Superior temporal gyrus (tissue), 1 donor: ENCODE measurements around the gene COL28A1.
"Not testable (repeated sequence)": the region's sequence is repeated elsewhere in the genome, so short reads cannot be mapped to it uniquely, and the experiment has no call there.

Experiments
- DNase-seq: peaks from one replicate; pipeline ENCODE4 v3.0.0-alpha.2; 2016; ENCODE audit errors: extremely low spot score

Gene COL28A1

DNA sequence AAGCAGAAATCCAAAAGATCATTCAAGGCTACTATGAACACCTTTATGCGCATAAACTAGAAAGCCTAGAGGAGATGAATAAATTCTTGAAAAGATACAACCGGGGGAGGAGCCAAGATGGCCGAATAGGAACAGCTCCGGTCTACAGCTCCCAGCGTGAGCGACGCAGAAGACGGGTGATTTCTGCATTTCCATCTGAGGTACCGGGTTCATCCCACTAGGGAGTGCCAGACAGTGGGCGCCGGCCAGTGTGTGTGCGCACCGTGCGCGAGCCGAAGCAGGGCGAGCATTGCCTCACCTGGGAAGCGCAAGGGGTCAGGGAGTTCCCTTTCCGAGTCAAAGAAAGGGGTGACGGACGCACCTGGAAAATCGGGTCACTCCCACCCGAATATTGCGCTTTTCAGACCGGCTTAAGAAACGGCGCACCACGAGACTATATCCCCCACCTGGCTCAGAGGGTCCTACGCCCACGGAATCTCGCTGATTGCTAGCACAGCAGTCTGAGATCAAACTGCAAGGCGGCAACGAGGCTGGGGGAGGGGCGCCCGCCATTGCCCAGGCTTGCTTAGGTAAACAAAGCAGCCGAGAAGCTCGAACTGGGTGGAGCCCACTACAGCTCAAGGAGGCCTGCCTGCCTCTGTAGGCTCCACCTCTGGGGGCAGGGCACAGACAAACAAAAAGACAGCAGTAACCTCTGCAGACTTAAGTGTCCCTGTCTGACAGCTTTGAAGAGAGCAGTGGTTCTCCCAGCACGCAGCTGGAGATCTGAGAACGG, 70.5 kb downstream of the COL28A1 start:
- not testable (repeated sequence) for DNase-seq

DNA sequence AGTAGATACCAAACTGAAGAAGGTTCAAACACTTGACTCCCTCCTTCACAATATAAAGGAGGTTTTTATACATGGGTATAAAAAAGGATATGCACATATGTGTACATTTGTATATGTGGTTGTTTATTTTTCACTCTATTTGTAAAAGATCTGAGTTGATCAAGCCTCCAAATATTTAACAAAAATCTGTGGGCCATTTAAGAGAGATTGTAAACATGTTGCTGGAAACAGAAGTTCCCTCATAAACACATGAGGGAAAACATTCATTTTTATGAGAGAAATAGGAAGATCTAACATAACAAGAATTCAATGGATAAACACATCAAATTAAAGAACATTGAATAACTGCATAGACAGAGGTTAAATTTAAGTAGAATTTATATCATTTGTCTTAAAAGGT, 81.7 kb downstream of the COL28A1 start:
- DNase-seq: no peak

DNA sequence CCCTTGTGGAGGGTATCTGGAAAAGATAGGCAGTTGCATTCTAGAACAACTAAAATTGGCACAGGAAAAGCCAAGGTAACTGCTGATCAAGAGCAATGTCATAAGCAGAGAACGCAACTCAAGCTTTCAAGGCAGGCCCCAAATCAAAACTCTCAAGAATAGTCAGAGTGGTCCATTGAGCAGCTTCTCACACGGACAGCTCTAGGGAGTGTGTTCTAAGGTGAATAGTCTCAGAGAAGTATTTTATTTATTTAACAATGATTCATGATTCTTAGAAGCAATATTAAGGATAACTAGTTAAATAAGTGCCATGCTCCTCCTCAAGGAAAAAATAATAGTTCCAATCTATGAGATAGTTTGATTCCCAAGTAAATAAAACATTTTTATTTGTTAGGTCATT, 83.0 kb downstream of the COL28A1 start:
- DNase-seq: no peak

DNA sequence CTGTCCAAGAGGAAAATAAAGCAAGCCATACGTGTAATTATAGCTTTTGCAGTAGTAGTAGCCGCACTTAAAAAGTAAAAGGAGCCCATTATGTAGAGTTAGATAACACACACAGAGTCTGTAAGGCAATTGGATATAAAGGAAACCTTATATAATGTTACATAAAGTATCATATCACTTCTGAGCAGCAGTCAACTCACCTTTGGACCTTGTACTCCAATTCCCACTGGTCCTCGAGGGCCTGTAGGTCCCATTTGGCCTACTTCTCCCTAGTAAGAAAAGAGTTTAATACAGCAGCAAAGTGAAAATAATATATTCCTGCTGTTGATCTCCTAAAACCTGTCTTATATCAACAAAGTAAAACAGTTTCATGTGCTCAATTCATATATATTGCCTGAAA, 83.6 kb downstream of the COL28A1 start:
- no peak for DNase-seq

DNA sequence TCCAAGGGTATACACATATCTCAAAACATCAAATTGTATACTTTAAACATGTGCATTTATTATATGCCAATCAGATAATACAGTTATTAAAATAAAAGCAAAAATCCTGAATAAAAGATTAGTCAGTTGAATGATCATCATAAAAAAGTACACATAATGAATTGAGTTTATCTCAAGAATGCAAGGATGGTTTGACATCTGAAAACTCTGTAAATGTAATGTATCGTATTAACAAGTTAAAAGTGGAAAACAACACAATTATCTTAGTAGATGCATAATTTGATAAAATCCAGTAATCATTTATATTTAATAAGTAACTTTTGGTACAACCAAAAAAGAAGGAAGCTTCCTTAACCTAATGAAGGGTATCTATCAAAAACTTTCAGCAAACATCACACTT, 86.6 kb downstream of the COL28A1 start:
- DNase-seq: no peak

DNA sequence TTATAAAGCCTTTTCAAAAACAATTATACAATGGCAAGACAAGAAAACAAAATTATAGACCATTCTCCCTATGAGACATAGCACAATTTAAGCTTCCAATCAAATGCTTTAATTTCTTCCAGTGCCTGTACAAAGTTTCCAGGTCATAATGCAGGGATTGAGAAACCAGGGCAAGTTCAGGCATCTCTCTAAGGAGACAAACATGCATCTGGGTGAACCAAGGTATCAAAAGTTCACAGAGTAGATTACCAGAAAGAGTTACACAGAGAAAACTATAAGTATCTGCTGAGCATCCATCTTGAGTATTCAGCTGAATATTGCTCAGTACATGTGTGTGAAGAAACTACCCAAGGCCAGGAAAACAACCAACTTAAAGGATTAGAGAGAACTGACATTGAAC, 89.1 kb downstream of the COL28A1 start:
- DNase-seq: no peak

DNA sequence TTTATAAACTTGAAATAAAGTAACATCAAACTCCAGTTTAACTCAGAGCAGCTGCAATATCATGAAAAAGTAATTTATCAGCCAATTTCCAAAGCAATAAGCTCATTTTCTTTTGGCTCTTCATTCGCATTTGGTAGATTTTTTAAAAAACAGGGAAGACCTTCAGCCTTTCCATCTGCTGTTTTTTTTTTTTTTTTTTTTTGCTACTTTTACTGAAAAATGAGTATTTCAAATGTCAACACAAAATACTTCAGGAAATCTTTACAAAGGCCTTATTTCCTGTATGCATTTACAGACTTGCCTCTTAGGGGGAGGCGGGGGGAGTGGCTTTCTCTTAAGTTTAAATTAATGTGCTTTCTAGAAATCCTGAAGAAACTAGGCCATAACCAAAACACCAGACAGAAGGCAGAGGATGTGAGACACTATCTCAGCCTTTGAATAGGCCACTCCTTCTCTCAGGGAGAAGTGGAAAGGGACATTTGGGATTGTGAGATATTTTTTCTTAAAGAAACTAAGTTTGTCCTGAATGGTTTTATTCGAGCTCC, 91.8 kb downstream of the COL28A1 start:
- DNase-seq: no peak

DNA sequence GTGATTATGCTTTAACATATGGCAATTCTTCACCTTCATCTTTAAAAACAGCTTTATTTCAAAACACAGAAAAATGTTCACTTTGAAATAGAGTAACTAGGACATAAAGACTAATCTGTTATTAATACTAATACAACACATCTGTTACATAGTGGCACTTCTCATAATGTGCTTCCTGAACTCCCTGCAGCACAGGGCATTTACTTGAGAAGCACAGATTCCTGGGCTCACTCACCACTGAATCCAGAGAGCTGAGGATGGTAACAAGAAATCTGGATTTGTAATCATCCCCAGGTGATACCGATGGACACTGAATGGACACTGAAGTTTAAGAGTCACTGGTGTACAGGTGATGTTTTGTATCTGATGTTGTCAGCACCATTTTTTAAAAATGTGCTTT, 96.1 kb downstream of the COL28A1 start:
- no peak for DNase-seq

DNA sequence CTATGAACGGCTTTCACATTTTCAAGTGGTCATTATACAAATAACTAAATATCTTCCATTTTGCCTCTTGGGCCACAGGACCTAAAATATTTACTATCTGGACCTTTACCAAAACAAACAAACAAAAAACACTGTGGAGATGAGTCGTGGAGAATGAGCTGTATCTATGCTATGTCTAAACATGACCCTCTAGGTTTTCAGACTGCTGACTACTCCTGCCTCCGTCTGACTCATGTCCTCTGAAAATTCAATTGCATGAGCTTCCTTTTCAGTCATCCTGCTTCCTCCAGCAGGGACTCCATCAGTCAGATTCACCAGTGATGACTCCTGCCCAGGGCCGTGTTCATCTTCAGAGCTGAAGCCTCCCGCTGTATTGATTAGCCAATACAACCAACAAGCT, 96.8 kb downstream of the COL28A1 start:
- DNase-seq: no peak

DNA sequence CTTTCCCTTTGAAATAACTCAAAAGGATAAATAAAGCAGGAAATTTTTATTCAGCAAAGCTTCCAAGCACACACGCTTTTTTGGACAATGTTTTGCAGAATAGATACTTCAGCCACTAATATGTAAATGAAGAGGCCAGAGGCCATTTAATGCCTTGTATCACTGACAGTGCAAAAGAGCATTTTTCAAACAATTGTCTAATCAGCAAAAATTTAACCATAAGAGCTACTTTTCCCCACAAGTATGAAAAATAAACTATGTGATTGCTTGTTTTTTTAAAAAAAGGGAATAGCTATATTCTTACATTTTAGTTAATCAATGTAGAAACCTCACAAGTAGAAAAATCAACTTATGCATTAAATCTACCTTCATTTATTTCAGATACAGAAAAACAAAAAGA, 99.7 kb downstream of the COL28A1 start:
- no peak for DNase-seq

DNA sequence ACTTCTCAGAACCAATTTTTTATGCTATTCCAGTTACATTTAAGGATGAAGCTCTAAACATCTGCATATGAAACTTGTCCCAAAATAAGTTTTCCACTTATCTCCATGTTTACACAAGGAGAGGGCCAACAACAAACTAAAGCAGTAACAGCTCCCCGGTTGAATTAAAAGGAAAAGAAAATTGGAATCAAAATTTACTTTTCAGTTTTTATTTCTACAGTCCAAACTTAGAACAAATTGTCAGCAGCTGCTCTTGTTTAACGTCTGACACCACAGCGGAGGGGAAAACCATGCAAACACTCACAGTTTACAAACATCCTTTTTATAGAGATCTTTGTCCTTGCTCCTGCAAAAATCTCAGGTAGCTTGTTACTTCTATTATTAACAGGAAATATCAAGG, 101.3 kb downstream of the COL28A1 start:
- DNase-seq: no peak

DNA sequence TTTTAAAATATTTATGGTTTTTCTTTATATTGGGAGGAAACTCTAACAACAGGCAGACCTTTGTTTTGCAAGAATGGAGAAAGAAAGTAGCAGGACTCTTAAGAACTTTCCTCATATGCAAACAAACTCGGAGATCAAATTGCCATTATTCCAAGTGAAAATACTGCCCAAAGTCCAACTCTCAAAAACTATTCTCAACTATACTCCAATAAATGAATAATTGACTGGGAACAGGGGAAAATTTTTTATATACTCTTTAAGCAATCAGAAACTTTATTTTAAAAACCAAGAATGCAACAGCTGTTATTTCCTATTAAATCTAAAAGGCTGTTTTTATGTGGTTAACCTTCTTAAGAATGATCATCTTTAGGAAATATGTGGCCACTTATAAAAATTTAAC, 101.9 kb downstream of the COL28A1 start:
- DNase-seq: no peak

DNA sequence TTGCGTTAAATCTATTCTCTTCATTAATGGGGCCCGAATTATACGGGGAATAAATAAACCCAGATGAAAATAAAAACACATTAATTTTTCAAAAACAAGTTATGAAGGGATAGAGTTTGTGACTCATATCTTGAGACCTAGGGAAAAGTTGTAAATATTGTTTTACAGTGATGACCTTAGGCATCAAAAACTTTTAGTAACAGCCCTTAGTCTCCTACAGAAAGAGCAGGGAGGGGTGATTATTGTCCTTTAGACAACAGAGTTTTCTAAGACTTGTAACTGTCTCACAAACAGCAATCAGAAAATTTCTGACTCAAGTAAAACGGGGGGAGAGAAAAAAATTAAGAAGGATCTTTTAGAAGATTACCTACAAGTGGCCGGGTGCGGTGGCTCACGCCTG, 102.7 kb downstream of the COL28A1 start:
- no peak for DNase-seq

DNA sequence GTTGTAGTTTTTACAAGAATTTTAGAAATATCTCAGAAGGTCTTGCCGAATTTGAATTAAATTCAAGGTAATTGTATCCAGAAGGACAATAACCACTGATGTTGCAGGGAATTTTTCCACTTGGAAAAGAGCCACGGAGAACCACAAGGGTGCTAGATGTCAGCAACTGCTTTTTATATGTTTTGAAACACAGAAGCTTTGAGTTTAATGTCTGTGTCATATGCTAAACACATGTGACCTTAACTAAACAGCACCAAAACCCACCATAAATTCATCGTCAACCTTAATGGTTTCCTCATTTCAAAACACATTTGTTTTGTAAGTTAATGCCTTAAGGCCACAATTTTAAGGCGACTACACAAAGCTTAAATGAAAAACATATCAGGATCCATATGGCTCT, 106.9 kb downstream of the COL28A1 start:
- no peak for DNase-seq

DNA sequence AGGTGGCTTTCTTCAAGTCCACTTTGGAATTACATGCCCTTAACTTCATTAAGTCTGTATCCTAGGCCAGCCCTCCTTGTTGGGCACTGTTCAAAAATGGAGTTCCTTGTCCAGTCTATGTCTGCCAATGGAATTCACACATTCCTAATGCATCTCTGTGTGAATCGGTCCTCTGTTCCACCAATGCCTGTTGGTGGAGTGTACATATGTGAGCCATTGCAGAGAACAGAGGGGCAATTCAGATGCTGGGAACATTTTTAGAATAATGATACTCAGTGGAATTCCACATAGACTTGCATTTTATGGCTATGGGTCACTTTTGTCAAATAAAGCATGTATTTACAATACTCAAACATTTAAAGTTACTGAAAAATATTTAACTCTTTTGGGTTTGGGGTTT, 108.3 kb downstream of the COL28A1 start:
- DNase-seq: peak; percentile 85

DNA sequence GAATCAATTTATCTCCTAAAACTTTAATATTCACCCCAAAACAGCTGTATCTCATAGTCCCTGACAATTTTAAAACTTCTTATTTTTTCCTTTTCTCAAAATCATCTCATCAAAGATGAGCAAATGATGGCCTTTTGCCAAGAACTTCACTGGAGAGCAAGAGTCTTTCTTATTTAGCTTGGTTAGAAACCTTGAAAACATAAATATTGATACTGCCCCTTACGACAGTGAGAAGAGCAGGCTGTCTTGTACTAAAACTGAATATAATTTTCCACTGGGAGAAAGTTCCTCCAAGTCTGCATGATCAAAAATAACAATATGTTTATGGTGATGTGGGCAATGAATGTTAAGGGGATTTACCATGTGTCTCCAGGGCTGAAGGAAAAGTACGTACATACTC, 109.0 kb downstream of the COL28A1 start:
- DNase-seq: no peak

DNA sequence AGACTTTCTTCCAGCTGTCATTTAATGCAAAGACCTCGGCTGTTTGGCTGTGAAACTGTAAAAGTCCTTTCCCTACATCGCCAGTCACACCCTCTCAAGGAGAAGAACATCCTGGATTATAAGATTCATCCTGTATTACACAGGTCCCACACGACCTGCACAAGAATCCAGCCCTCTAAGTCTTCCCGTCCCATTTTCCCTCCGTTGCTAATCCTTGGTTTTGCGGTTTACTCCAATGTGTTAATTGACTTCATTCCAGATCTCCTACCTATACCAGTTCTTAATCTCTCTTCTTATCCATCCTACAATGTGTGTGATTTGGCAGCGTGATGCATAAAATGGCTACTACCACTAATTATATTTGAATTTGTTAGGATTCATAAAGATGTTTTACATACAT, 110.4 kb downstream of the COL28A1 start:
- DNase-seq: no peak

DNA sequence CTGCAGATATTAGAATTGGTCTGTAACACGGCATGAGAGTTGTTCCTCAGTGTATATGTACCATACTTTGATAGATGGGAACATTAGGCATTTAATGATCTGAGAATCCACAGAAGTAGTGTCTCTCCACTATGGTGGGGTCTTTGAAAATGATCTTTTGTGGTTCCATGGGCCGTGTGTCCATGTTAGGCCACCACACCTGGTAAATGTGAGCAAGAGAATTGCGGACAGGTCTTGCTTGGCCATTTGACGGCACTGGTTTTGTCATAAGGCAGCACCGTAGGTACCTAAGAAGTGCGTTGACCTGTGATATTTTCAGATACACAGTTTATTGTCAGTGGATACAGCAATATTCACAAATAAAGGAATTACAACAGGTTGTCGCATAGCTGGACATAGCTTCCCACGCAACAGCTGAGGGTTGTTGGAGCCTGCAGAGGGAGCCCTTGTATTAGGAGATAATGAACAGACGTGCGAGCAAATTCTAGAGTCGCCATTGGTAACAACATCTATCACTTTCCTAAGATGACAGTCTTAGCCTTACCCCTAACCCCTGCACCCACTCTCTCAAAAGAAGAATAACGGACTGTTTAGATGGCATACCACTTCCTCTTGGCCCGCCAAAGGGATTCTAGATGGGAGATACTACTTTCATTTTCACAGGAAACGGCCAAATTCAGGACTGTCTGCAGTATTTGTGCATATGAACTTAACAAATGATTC, 111.4 kb downstream of the COL28A1 start:
- peak; percentile 91 for DNase-seq

DNA sequence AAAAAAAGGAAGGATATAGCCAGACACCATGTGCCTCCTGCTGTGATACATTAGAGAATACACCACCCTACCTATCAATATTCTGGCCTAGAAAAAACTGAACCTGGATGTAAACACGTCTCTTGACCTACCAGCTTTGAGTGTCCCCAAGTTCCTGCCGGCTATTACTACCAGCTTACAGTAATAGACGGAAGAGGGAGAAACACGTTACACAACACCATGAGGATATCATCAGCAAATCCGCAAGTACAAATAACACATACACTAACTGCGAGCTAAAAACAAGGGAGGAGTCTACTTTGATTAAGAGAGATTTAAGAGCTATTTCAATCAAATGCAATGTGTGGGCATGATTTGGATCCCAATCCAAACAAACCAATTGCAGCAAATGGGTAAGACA, 113.0 kb downstream of the COL28A1 start:
- no peak for DNase-seq

DNA sequence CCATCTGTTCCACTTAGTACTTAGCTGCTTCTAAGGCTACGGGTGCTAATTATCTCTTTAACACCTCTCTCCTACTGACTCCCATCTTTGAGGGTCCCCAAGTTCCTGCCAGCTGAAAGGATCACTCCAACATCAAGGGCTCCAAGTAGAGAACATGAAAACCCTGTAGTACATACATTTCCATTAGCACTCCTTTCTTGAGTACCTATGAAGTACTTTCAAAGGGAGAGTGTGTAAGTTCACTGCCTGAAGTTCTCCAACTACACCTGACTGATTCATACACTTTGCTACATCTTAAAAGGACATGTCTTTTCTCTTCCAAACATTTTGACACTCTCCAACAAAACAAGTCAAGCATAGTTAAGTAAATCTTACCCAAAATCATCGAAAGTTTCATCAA, 113.8 kb downstream of the COL28A1 start:
- no peak for DNase-seq

DNA sequence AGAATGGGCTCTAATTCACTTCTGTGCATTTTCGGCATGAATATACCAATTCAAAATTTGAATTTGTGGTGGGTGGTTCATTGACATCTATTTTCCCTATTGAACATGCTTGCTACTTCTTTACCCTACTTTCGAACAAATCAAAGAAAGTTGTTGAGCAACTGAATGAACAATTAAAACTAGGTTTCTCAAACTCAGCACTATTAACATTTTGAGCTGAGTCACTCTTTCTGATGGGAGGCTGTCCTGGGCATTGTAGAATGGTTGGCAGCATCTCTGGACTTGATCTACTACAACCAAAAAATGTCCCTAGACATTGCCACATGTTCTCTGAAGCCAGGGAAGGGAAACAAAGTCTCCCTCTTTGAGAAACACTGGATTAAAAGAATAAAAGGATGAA, 116.7 kb downstream of the COL28A1 start:
- no peak for DNase-seq

DNA sequence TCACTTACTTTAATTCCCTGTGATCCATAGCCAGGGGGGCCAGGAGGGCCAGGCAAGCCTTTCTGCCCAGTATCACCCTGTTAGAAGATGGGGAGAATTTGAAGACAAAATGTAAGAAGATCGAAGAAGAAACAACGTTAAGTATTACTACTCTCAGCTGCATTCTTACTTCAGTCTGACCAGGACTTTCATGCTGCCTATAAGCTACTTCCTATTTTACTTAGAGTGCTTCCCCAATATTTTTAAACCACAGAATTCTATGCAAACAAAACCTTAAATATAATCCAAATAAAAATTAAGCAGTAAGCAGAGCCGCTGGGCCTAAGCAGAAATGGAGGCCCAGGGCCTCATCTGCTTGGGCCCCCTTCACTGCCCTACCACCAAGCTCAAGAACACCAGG, 117.8 kb downstream of the COL28A1 start:
- no peak for DNase-seq

DNA sequence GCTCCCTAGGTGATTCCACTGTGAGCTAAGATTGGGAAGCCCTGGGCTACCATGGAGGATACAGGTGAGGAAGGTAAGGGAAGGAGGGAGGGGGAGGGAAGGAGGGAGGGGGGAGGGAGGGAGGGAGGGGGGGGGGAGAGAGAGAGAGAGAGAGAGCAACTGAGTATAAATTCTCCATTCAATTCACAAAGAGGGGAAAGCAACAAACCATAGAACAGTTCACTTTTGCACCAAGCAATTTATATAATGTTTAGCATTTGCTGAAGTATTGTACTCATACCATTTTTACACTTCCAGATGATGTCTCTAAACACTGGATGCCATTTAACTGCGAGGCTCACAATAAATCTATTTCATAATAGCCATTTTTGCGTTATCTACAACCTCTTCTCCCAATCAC, 118.3 kb downstream of the COL28A1 start:
- no peak for DNase-seq
